GM21390 (cell line): Measurements from ENCODE around the gene ERBB4.
"Not testable (repeated sequence)": the region's sequence is repeated elsewhere in the genome, so short reads cannot be mapped to it uniquely, and the experiment has no call there.

Source experiments
- ATAC-seq: cut with Tn5 transposase; IDR thresholded peaks from one replicate; pipeline ENCODE4 v1.9.1; 2021; ENCODE audit not compliant: unreplicated experiment

ERBB4 gene

GRCh38 chr2:212027681-212028628 is 510.6 kb downstream of the ERBB4 start:
- ATAC-seq = no peak

GRCh38 chr2:212024040-212024439 is 514.6 kb downstream of the ERBB4 start:
- no peak for ATAC-seq

GRCh38 chr2:212022966-212023365 is 515.6 kb downstream of the ERBB4 start:
- no peak for ATAC-seq

DNA sequence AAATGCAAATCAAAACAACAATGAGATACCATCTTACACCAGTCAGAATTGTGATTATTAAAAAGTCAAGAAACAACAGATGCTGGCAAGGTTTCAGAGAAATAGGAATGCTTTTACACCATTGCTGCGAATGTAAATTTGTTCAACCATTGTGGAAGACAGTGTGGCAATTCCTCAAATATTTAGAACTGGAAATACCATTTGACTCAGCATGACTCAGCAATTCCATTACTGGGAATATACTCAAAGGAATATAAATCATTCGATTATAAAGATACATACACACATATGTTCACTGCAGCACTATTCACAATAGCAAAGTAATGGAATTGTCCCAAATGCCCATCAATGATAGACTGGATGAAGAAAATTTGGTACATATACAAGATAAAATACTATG is 516.7 kb downstream of the ERBB4 start:
- ATAC-seq = no peak

GRCh38 chr2:212015588-212015987 is 523.0 kb downstream of the ERBB4 start:
- ATAC-seq = no peak

GRCh38 chr2:212013626-212014025 is 525.0 kb downstream of the ERBB4 start:
- ATAC-seq = no peak

- not testable (repeated sequence) for ATAC-seq
These were observed 528.3 kb downstream of the ERBB4 start for GRCh38 chr2:212010305-212010704.

DNA sequence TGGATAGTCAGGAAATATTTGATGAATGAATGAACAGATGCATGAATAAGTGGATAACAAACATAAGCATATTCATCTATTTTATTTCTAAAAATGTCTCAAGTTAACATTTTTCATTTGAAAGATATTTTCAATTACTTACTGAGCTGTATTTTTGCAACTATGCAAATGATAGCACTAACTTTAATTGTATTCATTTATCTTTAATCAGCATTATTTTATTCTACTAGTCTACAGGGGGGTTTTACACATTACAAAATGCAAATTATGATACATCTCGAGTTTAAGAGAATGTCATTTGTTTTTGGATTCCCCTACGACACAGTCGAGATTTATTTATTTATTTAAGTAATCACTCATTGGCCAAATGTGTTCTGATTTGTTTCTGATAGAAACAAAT is 530.6 kb downstream of the ERBB4 start:
- ATAC-seq = no peak

DNA sequence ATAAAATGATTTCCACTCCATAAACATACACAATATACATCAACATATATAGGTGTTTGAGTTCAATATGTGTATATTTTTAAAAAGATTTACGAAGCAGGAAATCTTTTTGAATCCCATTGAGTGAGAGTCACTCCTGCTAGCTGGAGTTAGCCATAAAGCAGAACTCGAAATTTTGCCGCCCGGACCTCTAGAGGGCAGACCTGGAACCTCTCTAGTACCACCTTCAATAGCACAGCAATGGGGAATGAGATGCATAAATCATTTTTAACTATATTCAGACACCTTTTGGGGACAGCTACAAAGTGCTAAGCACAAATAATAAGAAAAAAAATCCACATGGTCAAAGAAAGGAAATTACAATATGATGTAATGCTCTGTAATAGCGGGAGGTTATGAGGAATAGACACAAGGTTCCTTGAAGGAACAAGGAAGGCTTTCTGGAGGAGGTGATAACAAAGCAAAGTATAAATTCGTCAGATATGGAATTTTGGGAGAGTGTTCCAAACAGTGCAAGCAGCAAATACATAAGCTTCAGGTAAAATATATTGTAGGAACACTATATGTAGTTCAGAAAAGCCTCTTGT is 533.4 kb downstream of the ERBB4 start:
- peak; percentile 89 for ATAC-seq

DNA sequence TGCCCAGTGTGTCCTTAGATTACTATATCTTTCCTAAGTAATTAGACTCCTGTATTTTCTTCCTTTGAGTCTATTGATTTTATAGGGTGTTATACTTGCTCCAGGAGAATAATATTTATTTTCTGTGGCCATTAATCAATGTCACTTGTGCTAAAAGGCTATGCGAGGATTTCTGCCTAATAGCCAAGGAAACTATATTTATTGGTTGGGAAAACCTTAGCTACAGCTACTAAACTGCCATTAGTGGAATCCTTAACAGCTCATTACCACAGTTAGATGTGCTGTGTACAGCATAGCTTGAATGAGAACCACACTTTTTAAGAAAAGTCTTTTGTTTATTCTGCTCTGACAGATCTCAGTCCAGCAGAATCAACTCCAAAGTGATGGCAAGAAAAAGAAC is 537.3 kb downstream of the ERBB4 start:
- no peak for ATAC-seq

- ATAC-seq = no peak
These were observed 541.7 kb downstream of the ERBB4 start for GRCh38 chr2:211996857-211997256.

GRCh38 chr2:211994806-211995205 is 543.8 kb downstream of the ERBB4 start:
- no peak for ATAC-seq

DNA sequence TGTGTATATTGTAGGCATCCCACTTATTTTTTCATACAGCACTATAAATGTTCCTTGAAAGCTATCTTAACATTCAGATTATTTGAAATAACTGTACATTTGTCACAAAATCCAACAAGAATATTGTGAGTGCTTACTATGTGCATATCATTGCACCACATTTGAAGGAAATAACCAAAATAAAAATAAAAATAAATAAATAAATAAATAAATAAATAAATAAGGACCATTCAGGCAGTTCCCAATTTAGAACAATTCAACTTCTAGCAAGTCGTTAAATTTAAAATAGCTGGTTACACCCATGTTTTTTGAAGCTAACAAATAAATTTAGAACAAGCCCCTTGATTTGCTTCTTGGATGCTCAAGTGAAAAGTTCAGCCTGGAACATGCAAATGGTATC is 548.3 kb downstream of the ERBB4 start:
- no peak for ATAC-seq

GRCh38 chr2:211986313-211986712 is 552.3 kb downstream of the ERBB4 start:
- ATAC-seq = no peak

GRCh38 chr2:211985393-211985792 is 553.2 kb downstream of the ERBB4 start:
- no peak for ATAC-seq

GRCh38 chr2:211982162-211982561 is 556.4 kb downstream of the ERBB4 start:
- no peak for ATAC-seq

- no peak for ATAC-seq
These were observed 557.2 kb downstream of the ERBB4 start for GRCh38 chr2:211981451-211981850.

- ATAC-seq = no peak
These were observed 562.5 kb downstream of the ERBB4 start for GRCh38 chr2:211976076-211976475.

GRCh38 chr2:211967234-211967633 is 571.4 kb downstream of the ERBB4 start:
- ATAC-seq = no peak

- no peak for ATAC-seq
These were observed 574.6 kb downstream of the ERBB4 start for GRCh38 chr2:211963969-211964368.

- ATAC-seq = peak; percentile 90
These were observed 580.8 kb downstream of the ERBB4 start for GRCh38 chr2:211957799-211958198.

DNA sequence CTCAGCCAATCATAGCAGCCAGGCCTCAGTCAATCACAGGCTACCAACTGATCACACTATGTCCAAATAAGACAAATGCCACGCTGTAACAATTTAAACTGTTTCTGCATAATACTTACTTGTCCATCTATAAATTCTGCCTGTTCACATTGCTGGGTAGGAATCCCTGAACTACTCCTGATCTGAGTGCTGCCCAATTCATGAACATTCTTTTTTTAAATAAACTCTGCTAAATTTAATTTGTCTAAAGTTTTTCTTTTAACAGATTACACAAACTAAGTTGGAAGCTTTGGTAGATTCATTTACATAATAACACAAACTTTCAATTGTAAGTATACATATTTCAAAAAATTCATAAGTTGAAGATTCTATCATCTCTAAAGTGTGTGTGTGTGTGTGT is 583.0 kb downstream of the ERBB4 start:
- no peak for ATAC-seq
